ENCODE results near the gene ARHGAP23.

Gene ARHGAP23

GRCh38 chr17:38444151-38444550 lies 15.9 kb downstream of the ARHGAP23 start:
- peak; percentile 97 for TF ChIP-seq CTCF (IDR thresholded peaks at IDR 0.05; ENCODE audit: poor library complexity, severe bottlenecking)
- peak; percentile 81 for DNase-seq (ENCODE audit: low spot score)
- Histone ChIP-seq H3K36me3 (ENCODE audit: low read depth) (no peaks in the 10 kb centered on the region), H3K27ac (ENCODE audit: poor library complexity, severe bottlenecking) (no peak overlapping the region), H3K27me3 (ENCODE audit: insufficient read depth, poor library complexity, severe bottlenecking) (no peaks in the 10 kb centered on the region), H3K4me1 (ENCODE audit: insufficient read depth, poor library complexity, severe bottlenecking) (peaks cover 21% of the 10 kb centered on the region), H3K9me3 (ENCODE audit: severe bottlenecking) (no peaks in the 10 kb centered on the region), H3K4me3 (ENCODE audit: severe bottlenecking) (no peak overlapping the region)
- ATAC-seq (ENCODE audit: low read depth): peak; percentile 83

- H3K4me1 ChIP-seq (ENCODE audit: insufficient read depth, poor library complexity, severe bottlenecking): peaks cover 52% of the 10 kb centered on the region
Observed at GRCh38 chr17:38447502-38448085, 19.3 kb downstream of the ARHGAP23 start.

GRCh38 chr17:38448208-38448771 lies 20.0 kb downstream of the ARHGAP23 start:
- Histone ChIP-seq H3K4me1 (ENCODE audit: insufficient read depth, poor library complexity, severe bottlenecking) (peaks cover 57% of the 10 kb centered on the region), H3K27me3 (ENCODE audit: insufficient read depth, poor library complexity, severe bottlenecking) (no peaks in the 10 kb centered on the region), H3K9me3 (ENCODE audit: severe bottlenecking) (no peaks in the 10 kb centered on the region), H3K27ac (ENCODE audit: poor library complexity, severe bottlenecking) (peak overlapping the region; percentile 99), H3K4me3 (ENCODE audit: severe bottlenecking) (no peak overlapping the region), H3K36me3 (ENCODE audit: low read depth) (peaks cover 15% of the 10 kb centered on the region)
- DNase-seq (ENCODE audit: low spot score) (no peak), ATAC-seq (ENCODE audit: low read depth) (no peak)
- no peak for TF ChIP-seq CTCF (IDR thresholded peaks at IDR 0.05; ENCODE audit: poor library complexity, severe bottlenecking)

More at GRCh38 chr17:38447502-38448085, 19.3 kb downstream of the ARHGAP23 start:
- DNase-seq (ENCODE audit: low spot score) (no peak), ATAC-seq (ENCODE audit: low read depth) (no peak)
- Histone ChIP-seq H3K27ac (ENCODE audit: poor library complexity, severe bottlenecking) (peak overlapping the region; percentile 99), H3K36me3 (ENCODE audit: low read depth) (peaks cover 15% of the 10 kb centered on the region), H3K4me3 (ENCODE audit: severe bottlenecking) (no peak overlapping the region), H3K27me3 (ENCODE audit: insufficient read depth, poor library complexity, severe bottlenecking) (no peaks in the 10 kb centered on the region), H3K9me3 (ENCODE audit: severe bottlenecking) (no peaks in the 10 kb centered on the region)
- no peak for TF ChIP-seq CTCF (IDR thresholded peaks at IDR 0.05; ENCODE audit: poor library complexity, severe bottlenecking)

GRCh38 chr17:38449364-38449763 lies 21.1 kb downstream of the ARHGAP23 start:
- Histone ChIP-seq H3K27me3 (ENCODE audit: insufficient read depth, poor library complexity, severe bottlenecking) (no peaks in the 10 kb centered on the region), H3K27ac (ENCODE audit: poor library complexity, severe bottlenecking) (peak overlapping the region; percentile 99), H3K36me3 (ENCODE audit: low read depth) (peaks cover 15% of the 10 kb centered on the region), H3K4me3 (ENCODE audit: severe bottlenecking) (no peak overlapping the region), H3K9me3 (ENCODE audit: severe bottlenecking) (no peaks in the 10 kb centered on the region), H3K4me1 (ENCODE audit: insufficient read depth, poor library complexity, severe bottlenecking) (peaks cover 56% of the 10 kb centered on the region)
- ATAC-seq (ENCODE audit: low read depth) (peak; percentile 57), DNase-seq (ENCODE audit: low spot score) (peak; percentile 96)
- TF ChIP-seq CTCF (IDR thresholded peaks at IDR 0.05; ENCODE audit: poor library complexity, severe bottlenecking): peak; percentile 16

- DNase-seq (ENCODE audit: low spot score) (no peak), ATAC-seq (ENCODE audit: low read depth) (no peak)
- Histone ChIP-seq H3K27me3 (ENCODE audit: insufficient read depth, poor library complexity, severe bottlenecking) (no peaks in the 10 kb centered on the region), H3K27ac (ENCODE audit: poor library complexity, severe bottlenecking) (peak overlapping the region; percentile 99), H3K9me3 (ENCODE audit: severe bottlenecking) (no peaks in the 10 kb centered on the region), H3K4me3 (ENCODE audit: severe bottlenecking) (no peak overlapping the region), H3K4me1 (ENCODE audit: insufficient read depth, poor library complexity, severe bottlenecking) (peaks cover 63% of the 10 kb centered on the region), H3K36me3 (ENCODE audit: low read depth) (peaks cover 15% of the 10 kb centered on the region)
- TF ChIP-seq CTCF (IDR thresholded peaks at IDR 0.05; ENCODE audit: poor library complexity, severe bottlenecking): no peak
Observed at GRCh38 chr17:38450557-38451029, 22.3 kb downstream of the ARHGAP23 start.
